PC-3 (cell line): ENCODE data around the gene LRCOL1.

Experiments used
- EZH2 ChIP-seq: fragments of 300-600 bp; sonication (generic); IDR thresholded peaks from one replicate; pipeline ENCODE4 v1.6.1; 2017; ENCODE audit warnings: antibody characterized with exemption, mild to moderate bottlenecking, low read length; ENCODE audit not compliant: unreplicated experiment
- TF ChIP-seq, protein P1 (sequence below): fragments of 300-600 bp; sonication (generic); conservative IDR thresholded peaks from 2 replicates; pipeline ENCODE4 v1.5.1; 2017; ENCODE audit warnings: antibody characterized with exemption, low read depth, mild to moderate bottlenecking, low read length

DNA sequence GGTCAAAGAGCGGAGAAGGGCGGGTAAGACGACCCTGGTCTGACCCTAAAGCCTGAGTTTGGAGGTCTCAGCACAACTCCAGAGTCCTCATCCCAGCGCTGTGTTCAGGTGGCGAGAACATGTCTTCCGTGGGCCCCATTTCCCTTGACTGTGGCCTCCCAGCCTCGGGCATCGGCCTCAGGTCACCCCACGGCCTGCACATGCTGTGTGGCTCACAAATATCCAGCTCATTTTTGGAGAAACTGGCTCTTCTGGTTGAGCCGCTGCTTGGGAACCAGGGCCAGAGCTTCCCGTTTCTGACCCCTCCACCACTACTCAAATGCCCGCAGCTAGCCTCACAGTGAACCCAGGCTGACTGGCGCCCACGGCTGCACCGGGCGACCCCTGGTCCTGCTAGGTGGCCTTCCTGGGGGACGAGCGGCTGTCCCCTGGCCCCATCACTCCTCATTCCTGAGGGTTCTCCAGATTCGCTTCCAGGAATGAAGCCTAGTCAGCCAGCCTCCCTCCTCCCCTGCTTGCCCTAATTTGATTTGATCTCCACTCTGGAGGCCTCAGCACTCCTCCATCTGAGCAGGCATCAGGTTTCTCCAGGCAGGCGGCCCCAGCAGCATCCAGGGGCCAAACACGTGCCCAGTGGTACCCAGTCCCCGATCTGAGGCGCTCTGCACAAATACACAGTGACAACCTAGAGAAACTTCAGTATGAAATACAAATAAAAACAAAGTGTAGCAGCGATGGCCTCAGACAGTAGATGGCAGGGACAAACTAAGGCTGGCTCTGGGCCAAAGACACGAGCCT is 12.9 kb upstream of the LRCOL1 start:
- TF ChIP-seq, protein P1, sequence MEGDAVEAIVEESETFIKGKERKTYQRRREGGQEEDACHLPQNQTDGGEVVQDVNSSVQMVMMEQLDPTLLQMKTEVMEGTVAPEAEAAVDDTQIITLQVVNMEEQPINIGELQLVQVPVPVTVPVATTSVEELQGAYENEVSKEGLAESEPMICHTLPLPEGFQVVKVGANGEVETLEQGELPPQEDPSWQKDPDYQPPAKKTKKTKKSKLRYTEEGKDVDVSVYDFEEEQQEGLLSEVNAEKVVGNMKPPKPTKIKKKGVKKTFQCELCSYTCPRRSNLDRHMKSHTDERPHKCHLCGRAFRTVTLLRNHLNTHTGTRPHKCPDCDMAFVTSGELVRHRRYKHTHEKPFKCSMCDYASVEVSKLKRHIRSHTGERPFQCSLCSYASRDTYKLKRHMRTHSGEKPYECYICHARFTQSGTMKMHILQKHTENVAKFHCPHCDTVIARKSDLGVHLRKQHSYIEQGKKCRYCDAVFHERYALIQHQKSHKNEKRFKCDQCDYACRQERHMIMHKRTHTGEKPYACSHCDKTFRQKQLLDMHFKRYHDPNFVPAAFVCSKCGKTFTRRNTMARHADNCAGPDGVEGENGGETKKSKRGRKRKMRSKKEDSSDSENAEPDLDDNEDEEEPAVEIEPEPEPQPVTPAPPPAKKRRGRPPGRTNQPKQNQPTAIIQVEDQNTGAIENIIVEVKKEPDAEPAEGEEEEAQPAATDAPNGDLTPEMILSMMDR: no peak
- no peak for TF ChIP-seq EZH2
